Activated naive CD4-positive, alpha-beta T cell treated with anti-CD3 and anti-CD28 coated beads, Interleukin-2, amount 10 ng/mL, durations not matched to agents 7 days and 5 days (primary cell): ENCODE results near the gene EFS.

Experiments
- CTCF ChIA-PET: fragments of 350-600 bp; sonication (Branson Sonifier 250); formaldehyde crosslinking; loops from one replicate; lab custom pipeline; 2021; ENCODE audit warnings: antibody characterized with exemption; lab: Charles Lee
- DNase-seq: peaks from one replicate; pipeline ENCODE4 v3.0.0-alpha.2; 2020
- H3K27ac Mint-ChIP-seq: one replicate; pipeline ENCODE4 v1.8.0; 2021; ENCODE audit warnings: mild to moderate bottlenecking, moderate library complexity, mixed read lengths
- H3K27me3 Mint-ChIP-seq: one replicate; pipeline ENCODE4 v1.8.0; 2021; ENCODE audit warnings: mild to moderate bottlenecking, mixed read lengths
- H3K36me3 Mint-ChIP-seq: one replicate; pipeline ENCODE4 v1.8.0; 2021; ENCODE audit warnings: mixed read lengths
- H3K4me1 Mint-ChIP-seq: one replicate; pipeline ENCODE4 v1.8.0; 2021; ENCODE audit warnings: mixed read lengths
- H3K4me3 Mint-ChIP-seq: one replicate; pipeline ENCODE4 v1.8.0; 2021; ENCODE audit warnings: mild to moderate bottlenecking, moderate library complexity, mixed read lengths
- H3K9me3 Mint-ChIP-seq: one replicate; pipeline ENCODE4 v1.8.0; 2021; ENCODE audit warnings: mixed read lengths

EFS gene, protein sequence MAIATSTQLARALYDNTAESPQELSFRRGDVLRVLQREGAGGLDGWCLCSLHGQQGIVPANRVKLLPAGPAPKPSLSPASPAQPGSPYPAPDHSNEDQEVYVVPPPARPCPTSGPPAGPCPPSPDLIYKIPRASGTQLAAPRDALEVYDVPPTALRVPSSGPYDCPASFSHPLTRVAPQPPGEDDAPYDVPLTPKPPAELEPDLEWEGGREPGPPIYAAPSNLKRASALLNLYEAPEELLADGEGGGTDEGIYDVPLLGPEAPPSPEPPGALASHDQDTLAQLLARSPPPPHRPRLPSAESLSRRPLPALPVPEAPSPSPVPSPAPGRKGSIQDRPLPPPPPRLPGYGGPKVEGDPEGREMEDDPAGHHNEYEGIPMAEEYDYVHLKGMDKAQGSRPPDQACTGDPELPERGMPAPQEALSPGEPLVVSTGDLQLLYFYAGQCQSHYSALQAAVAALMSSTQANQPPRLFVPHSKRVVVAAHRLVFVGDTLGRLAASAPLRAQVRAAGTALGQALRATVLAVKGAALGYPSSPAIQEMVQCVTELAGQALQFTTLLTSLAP

DNA sequence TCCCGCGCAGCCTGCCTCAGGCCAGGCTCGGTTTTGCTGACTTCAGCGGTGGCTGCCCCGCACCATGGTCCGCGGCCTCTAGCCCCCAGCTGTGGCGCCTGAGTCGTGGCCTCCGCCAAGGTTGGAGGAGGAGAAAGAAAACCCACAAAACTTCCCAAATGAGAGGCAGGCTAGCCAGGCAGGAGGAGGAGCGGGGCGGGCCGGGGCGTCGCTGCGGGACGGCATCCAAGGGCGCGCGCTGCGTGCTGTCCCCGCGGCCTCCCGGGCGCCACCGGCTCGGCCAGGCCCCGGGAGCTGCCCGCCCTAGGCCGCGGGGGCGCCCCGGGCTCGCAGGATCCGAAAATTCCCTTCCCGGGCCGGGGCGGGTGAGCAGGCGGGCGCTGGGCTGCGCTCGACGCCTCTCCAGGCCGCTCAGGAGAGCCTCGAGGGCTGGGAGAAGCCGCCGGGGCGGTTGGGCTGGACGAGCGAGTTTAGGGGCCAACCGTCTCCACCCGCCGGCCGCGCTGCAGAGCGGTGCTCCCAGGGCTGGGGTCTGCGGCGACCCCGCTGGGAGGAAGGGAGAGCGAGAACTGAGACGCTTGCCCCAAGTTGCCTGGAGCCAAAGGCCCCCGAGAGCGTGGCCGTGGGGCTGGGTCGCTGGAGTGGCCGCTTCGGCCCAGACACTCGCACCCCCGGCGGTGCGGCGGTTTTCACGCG lies at the start of gene EFS:
TSS of gene EFS (minus strand) at position 137 of the 696 bp plus-strand sequence. CDS start 147 bp downstream, outside the sequence.
- Mint-ChIP-seq H3K4me1 (no peaks in the 10 kb centered on the region), H3K27me3 (peaks cover 75% of the 10 kb centered on the region), H3K27ac (no peak within 1 kb of the TSS), H3K36me3 (no peaks in the 10 kb centered on the region), H3K9me3 (no peaks in the 10 kb centered on the region), H3K4me3 (no peak within 1 kb of the TSS)
- CTCF ChIA-PET = interaction anchor here (1.0 kb wide), 1 partner anchor 14 kb away, joined by 3 read pairs; no protein-coding TSS in a partner anchor
- no peak for DNase-seq

GRCh38 chr14:23414254-23414653 lies 49.3 kb upstream of the EFS start:
- no peak overlapping the region for H3K4me3 Mint-ChIP-seq
- H3K9me3 Mint-ChIP-seq = no peaks in the 10 kb centered on the region
- H3K27ac Mint-ChIP-seq = no peak overlapping the region
- H3K36me3 Mint-ChIP-seq = no peaks in the 10 kb centered on the region
- no peaks in the 10 kb centered on the region for H3K4me1 Mint-ChIP-seq
- CTCF ChIA-PET = interaction anchor here (1.4 kb wide), 1 partner anchor 35 kb away, joined by 4 read pairs; no protein-coding TSS in a partner anchor
- H3K27me3 Mint-ChIP-seq = peaks cover 24% of the 10 kb centered on the region
- no peak for DNase-seq

GRCh38 chr14:23413681-23414080 lies 48.7 kb upstream of the EFS start:
- CTCF ChIA-PET = no interaction called here
- H3K4me1 Mint-ChIP-seq = no peaks in the 10 kb centered on the region
- H3K27me3 Mint-ChIP-seq = peaks cover 22% of the 10 kb centered on the region
- no peak overlapping the region for H3K27ac Mint-ChIP-seq
- no peak for DNase-seq
- no peaks in the 10 kb centered on the region for H3K36me3 Mint-ChIP-seq
- H3K4me3 Mint-ChIP-seq = no peak overlapping the region
- no peaks in the 10 kb centered on the region for H3K9me3 Mint-ChIP-seq

GRCh38 chr14:23411563-23412525 lies 46.9 kb upstream of the EFS start:
- peaks cover 25% of the 10 kb centered on the region for H3K27me3 Mint-ChIP-seq
- no peaks in the 10 kb centered on the region for H3K9me3 Mint-ChIP-seq
- DNase-seq = no peak
- CTCF ChIA-PET = no interaction called here
- H3K36me3 Mint-ChIP-seq = no peaks in the 10 kb centered on the region
- H3K4me3 Mint-ChIP-seq = no peak overlapping the region
- H3K4me1 Mint-ChIP-seq = no peaks in the 10 kb centered on the region
- no peak overlapping the region for H3K27ac Mint-ChIP-seq

DNA sequence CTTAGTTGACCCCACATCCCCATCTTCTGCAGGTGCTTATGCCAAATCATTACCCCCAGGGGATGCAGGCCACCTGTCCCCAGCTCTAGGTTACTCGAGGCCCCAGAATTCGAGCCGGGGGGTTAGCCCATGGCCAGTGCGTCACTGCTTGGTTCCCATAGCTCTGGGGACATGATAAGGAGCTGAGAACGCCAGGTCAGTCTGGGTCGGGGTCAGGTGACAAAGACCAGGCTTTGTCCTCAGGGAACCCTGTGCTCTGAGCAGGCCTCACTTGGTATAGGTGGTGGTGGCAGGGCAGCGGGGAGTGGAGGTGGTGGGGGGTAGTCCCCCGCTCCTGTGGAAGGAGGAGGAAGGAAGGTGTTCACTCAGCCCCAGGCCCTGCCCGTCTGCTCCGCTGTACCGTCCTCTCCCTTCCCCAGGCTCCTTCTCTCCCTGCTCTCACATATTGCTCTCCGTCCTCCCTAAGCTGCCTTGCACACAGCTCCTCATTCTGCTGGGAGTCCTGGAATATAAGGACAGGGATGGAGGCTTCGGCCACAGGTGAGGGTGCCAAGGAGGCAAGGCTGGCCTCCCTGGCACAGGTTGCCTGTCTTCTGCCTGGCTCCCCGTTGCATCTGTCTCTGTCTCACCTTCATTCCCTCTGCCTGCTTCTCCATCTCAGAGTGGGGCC lies 45.1 kb upstream of the EFS start:
- CTCF ChIA-PET = no interaction called here
- Mint-ChIP-seq H3K27ac (no peak overlapping the region), H3K4me1 (no peaks in the 10 kb centered on the region), H3K9me3 (no peaks in the 10 kb centered on the region), H3K27me3 (peaks cover 27% of the 10 kb centered on the region), H3K4me3 (no peak overlapping the region), H3K36me3 (no peaks in the 10 kb centered on the region)
- DNase-seq = no peak

GRCh38 chr14:23409475-23409874 lies 44.5 kb upstream of the EFS start:
- no peak overlapping the region for H3K4me3 Mint-ChIP-seq
- peaks cover 27% of the 10 kb centered on the region for H3K27me3 Mint-ChIP-seq
- DNase-seq = no peak
- no peak overlapping the region for H3K27ac Mint-ChIP-seq
- no peaks in the 10 kb centered on the region for H3K4me1 Mint-ChIP-seq
- H3K36me3 Mint-ChIP-seq = no peaks in the 10 kb centered on the region
- no peaks in the 10 kb centered on the region for H3K9me3 Mint-ChIP-seq
- CTCF ChIA-PET = no interaction called here

DNA sequence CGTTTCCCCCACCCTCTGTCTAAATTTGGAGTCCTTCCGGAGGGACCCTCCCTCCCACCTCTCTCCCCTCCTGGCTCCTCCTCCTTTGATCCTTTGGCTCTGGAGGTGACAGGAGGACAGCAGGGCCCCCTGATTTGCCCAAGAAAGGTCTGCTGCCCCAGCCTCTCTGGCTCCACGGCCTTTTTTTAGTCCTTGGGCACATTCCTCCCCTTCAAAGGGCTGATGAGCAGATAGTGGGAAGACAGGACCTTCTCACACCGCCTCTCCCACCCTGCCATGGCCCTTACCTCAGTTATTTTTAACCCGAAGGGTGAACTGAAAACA lies 43.3 kb upstream of the EFS start:
- H3K27me3 Mint-ChIP-seq = peaks cover 27% of the 10 kb centered on the region
- no peaks in the 10 kb centered on the region for H3K36me3 Mint-ChIP-seq
- H3K9me3 Mint-ChIP-seq = no peaks in the 10 kb centered on the region
- no peaks in the 10 kb centered on the region for H3K4me1 Mint-ChIP-seq
- CTCF ChIA-PET = no interaction called here
- H3K4me3 Mint-ChIP-seq = no peak overlapping the region
- H3K27ac Mint-ChIP-seq = no peak overlapping the region
- no peak for DNase-seq

DNA sequence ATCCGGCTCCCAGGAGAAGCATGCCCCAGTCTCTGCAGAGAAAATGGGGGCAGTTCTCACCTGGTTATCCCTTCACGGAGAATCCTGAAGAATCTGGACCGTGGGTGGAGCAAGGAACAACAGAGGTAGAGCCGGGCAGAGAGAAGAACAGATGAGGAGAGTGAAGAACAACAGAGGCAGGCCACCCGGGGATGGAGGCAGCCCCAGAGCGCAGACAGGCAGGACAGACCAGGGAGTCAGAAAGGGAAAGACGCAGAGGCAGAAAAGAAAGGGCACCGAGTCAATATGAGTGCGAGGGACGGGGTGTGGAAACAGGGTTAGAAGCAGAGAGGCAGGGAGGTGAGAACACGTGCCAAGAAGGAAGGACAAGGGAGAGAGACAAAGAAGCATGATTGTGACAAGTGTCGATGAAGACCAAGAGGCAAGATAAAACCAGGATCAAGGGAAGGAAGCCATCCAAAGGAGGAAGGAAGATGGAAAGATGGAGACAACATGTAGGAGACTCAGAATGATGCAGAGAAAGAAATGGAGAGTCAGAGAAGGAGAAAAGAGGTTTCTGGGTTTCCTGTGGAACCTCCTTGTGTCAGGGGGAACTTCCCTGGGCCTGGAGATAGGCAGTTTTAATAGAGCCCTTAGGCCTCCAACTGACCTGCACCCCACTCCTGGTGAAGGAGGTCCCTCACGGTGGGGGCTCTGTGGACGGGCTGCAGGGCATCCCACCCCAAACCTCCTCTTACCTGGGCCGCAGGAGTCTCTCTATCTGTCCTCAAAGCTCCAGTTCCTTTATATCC lies 42.7 kb upstream of the EFS start, which contains the start of gene MYH6:
TSS of gene MYH6 (minus strand) at position 758 of the 791 bp plus-strand sequence. CDS start 1,050 bp downstream, outside the sequence.
- H3K27me3 Mint-ChIP-seq = peaks cover 24% of the 10 kb centered on the region

GRCh38 chr14:23406725-23407355 lies 41.9 kb upstream of the EFS start:
- no peak for DNase-seq
- Mint-ChIP-seq H3K9me3 (no peaks in the 10 kb centered on the region), H3K36me3 (no peaks in the 10 kb centered on the region), H3K27me3 (peaks cover 21% of the 10 kb centered on the region), H3K27ac (no peak overlapping the region), H3K4me3 (no peak overlapping the region), H3K4me1 (no peaks in the 10 kb centered on the region)
- CTCF ChIA-PET = interaction anchor here (0.9 kb wide), 1 partner anchor 225 kb away, joined by 3 read pairs; no protein-coding TSS in a partner anchor

More for the DNA sequence above, 42.7 kb upstream of the EFS start, which contains the start of gene MYH6:
- Mint-ChIP-seq H3K36me3 (no peaks in the 10 kb centered on the region), H3K9me3 (no peaks in the 10 kb centered on the region), H3K4me3 (no peak within 1 kb of the TSS), H3K4me1 (no peaks in the 10 kb centered on the region), H3K27ac (no peak within 1 kb of the TSS)
- CTCF ChIA-PET = no interaction called here
- no peak for DNase-seq

DNA sequence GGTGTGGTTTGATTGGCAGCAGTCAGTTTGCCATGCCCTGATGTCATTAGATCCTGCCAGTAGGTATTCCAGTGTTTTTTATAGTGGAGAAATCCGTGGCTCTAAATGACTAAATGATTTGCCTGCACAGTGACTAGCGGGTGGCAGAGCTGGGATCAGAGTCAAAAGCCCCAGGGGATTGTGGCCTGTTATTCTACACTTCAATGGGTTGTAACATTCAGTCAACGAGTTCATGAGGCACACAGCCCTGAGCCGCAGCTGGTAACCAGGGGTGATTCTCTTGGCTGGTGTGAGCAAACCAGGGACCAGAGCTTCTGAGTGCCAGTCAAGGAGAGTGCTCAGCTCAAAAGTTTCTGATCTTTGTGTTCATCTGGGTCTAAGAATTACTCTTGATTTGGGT lies 41.3 kb upstream of the EFS start:
- Mint-ChIP-seq H3K4me3 (no peak overlapping the region), H3K27me3 (peaks cover 23% of the 10 kb centered on the region), H3K27ac (no peak overlapping the region), H3K36me3 (no peaks in the 10 kb centered on the region), H3K9me3 (no peaks in the 10 kb centered on the region), H3K4me1 (no peaks in the 10 kb centered on the region)
- CTCF ChIA-PET = interaction anchor here (0.9 kb wide), 1 partner anchor 226 kb away, joined by 3 read pairs; no protein-coding TSS in a partner anchor
- DNase-seq = no peak

DNA sequence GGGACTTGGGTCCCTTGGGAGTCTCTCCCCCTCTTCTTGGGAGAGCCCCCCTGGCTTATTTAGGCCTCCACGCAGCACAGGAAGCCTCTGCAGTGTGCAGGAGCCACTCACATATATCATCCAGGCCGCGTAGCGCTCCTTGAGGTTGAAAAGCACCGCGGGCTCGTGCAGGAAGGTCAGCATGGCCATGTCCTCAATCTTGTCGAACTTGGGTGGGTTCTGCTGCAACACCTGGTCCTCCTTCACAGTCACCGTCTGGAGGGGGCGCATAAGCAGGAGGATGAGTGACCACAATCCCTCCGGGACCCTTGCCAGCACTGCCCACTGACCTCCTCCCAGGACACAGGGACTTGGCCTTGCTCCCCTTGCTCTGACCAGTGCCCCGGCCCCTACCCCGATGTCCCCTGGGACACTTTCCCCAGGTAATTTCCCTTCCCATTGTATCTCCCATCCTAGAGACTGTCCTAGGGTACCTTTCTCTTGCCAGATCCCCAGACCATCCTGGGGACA lies 40.6 kb upstream of the EFS start:
- no peak overlapping the region for H3K27ac Mint-ChIP-seq
- H3K36me3 Mint-ChIP-seq = no peaks in the 10 kb centered on the region
- DNase-seq = no peak
- H3K4me1 Mint-ChIP-seq = no peaks in the 10 kb centered on the region
- CTCF ChIA-PET = no interaction called here
- H3K4me3 Mint-ChIP-seq = no peak overlapping the region
- H3K27me3 Mint-ChIP-seq = peaks cover 16% of the 10 kb centered on the region
- no peaks in the 10 kb centered on the region for H3K9me3 Mint-ChIP-seq

GRCh38 chr14:23405096-23405495 lies 40.1 kb upstream of the EFS start:
- DNase-seq = no peak
- Mint-ChIP-seq H3K36me3 (no peaks in the 10 kb centered on the region), H3K27ac (no peak overlapping the region), H3K9me3 (no peaks in the 10 kb centered on the region), H3K4me3 (no peak overlapping the region), H3K4me1 (no peaks in the 10 kb centered on the region), H3K27me3 (peaks cover 15% of the 10 kb centered on the region)
- CTCF ChIA-PET = no interaction called here
